HEK293 (cell line): ENCODE measurements around the gene SUN3.

Experiments used
- CTCF ChIA-PET: fragments of 350-600 bp; formaldehyde crosslinking; extraction: SDS; loops from one replicate; lab custom pipeline; 2021; ENCODE audit warnings: antibody characterized with exemption; lab: Yijun Ruan, JAX
- POLR2A ChIA-PET: fragments of 300-600 bp; formaldehyde crosslinking; extraction: SDS; loops from one replicate; lab custom pipeline; 2020; ENCODE audit warnings: antibody characterized with exemption, inconsistent platforms; lab: Yijun Ruan, JAX
- H3K27ac ChIP-seq: fragments of 200-500 bp; sonication (Bioruptor generic); 2 replicates; pipeline ENCODE4 v1.5.1; 2014; ENCODE audit warnings: low read depth, low read length, control low read depth, inconsistent platforms; ENCODE audit errors: extremely low read depth
- H3K36me3 ChIP-seq, 2 experiments: fragments of 200-500 bp in 1 of 2; sonication (Bioruptor generic) in 1 of 2; 1 replicate in 1 of 2; 2 replicates in 1 of 2; pipeline ENCODE4 v1.5.1; 2014 to 2017; ENCODE audit warnings: inconsistent platforms in 2 of 2, low read length in 2 of 2; ENCODE audit not compliant: control insufficient read depth in 2 of 2, insufficient read depth in 1 of 2
- H3K4me1 ChIP-seq: fragments of 200-500 bp; sonication (Bioruptor generic); 2 replicates; pipeline ENCODE4 v1.5.1; 2014; ENCODE audit warnings: mild to moderate bottlenecking, low read length, inconsistent platforms; ENCODE audit not compliant: control insufficient read depth, insufficient read depth
- H3K4me3 ChIP-seq: 2 replicates; pipeline ENCODE4 v1.5.1; 2011; ENCODE audit warnings: low read depth, mild to moderate bottlenecking, control low read depth, low read length, moderate library complexity
- H3K9me3 ChIP-seq: fragments of 200-500 bp; sonication (Bioruptor generic); 2 replicates; pipeline ENCODE4 v1.5.1; 2014; ENCODE audit warnings: low read depth, low read length, inconsistent platforms; ENCODE audit not compliant: control insufficient read depth, insufficient read depth
- HOXC10 ChIP-seq: sonication (generic); formaldehyde crosslinking; IDR thresholded peaks from 2 replicates; pipeline ENCODE4 v1.8.1; 2023; ENCODE audit warnings: mild to moderate bottlenecking, missing genetic modification reagents
- MEIS1 ChIP-seq: sonication (generic); formaldehyde crosslinking; IDR thresholded peaks from 2 replicates; pipeline ENCODE4 v1.8.1; 2022; ENCODE audit warnings: missing genetic modification reagents, mild to moderate bottlenecking, borderline replicate concordance
- ZFP3 ChIP-seq: fragments of 450-650 bp; formaldehyde crosslinking; IDR thresholded peaks from 2 replicates; pipeline ENCODE4 v1.5.1; 2016; ENCODE audit warnings: low read depth, missing biosample characterization, missing genetic modification characterization
- ZIC2 ChIP-seq: fragments of 450-650 bp; formaldehyde crosslinking; IDR thresholded peaks from 2 replicates; pipeline ENCODE4 v1.5.1; 2016; ENCODE audit warnings: missing biosample characterization, missing genetic modification characterization
- ZNF510 ChIP-seq: fragments of 450-650 bp; formaldehyde crosslinking; IDR thresholded peaks from 2 replicates; pipeline ENCODE4 v1.5.1; 2018; ENCODE audit warnings: mild to moderate bottlenecking, missing genetic modification characterization, missing biosample characterization; ENCODE audit not compliant: insufficient replicate concordance
- ZNF596 ChIP-seq: fragments of 450-650 bp; IDR thresholded peaks from 2 replicates; pipeline ENCODE4 v1.5.0; 2018; ENCODE audit warnings: missing biosample characterization, mild to moderate bottlenecking, missing genetic modification characterization, moderate library complexity
- ZNF610 ChIP-seq: fragments of 450-650 bp; formaldehyde crosslinking; IDR thresholded peaks from 2 replicates; pipeline ENCODE4 v1.5.1; 2016; ENCODE audit warnings: missing biosample characterization, missing genetic modification characterization, borderline replicate concordance
- ZNF660 ChIP-seq: fragments of 450-650 bp; IDR thresholded peaks from 2 replicates; pipeline ENCODE4 v1.5.1; 2018; ENCODE audit warnings: missing biosample characterization, mild to moderate bottlenecking, missing genetic modification characterization
- ZNF670 ChIP-seq: fragments of 450-650 bp; formaldehyde crosslinking; IDR thresholded peaks from 2 replicates; pipeline ENCODE4 v1.5.1; 2016; ENCODE audit warnings: missing biosample characterization, missing genetic modification characterization, low read depth
- ZNF768 ChIP-seq: fragments of 450-650 bp; formaldehyde crosslinking; IDR thresholded peaks from 2 replicates; pipeline ENCODE4 v1.5.1; 2018; ENCODE audit warnings: missing biosample characterization, mild to moderate bottlenecking, missing genetic modification characterization
- TF ChIP-seq, protein P1 (sequence below): fragments of 450-650 bp; formaldehyde crosslinking; IDR thresholded peaks from 2 replicates; pipeline ENCODE4 v1.5.1; 2016; ENCODE audit warnings: missing biosample characterization, missing genetic modification characterization
- TF ChIP-seq, protein P2 (sequence below): fragments of 450-650 bp; formaldehyde crosslinking; IDR thresholded peaks from 2 replicates; pipeline ENCODE4 v1.5.1; 2016; ENCODE audit warnings: missing biosample characterization, missing genetic modification characterization
- TF ChIP-seq, protein P3 (sequence below): fragments of 450-650 bp; formaldehyde crosslinking; IDR thresholded peaks from 2 replicates; pipeline ENCODE4 v1.5.1; 2017; ENCODE audit warnings: missing biosample characterization, mild to moderate bottlenecking, missing genetic modification characterization, moderate library complexity

The SUN3 gene

DNA sequence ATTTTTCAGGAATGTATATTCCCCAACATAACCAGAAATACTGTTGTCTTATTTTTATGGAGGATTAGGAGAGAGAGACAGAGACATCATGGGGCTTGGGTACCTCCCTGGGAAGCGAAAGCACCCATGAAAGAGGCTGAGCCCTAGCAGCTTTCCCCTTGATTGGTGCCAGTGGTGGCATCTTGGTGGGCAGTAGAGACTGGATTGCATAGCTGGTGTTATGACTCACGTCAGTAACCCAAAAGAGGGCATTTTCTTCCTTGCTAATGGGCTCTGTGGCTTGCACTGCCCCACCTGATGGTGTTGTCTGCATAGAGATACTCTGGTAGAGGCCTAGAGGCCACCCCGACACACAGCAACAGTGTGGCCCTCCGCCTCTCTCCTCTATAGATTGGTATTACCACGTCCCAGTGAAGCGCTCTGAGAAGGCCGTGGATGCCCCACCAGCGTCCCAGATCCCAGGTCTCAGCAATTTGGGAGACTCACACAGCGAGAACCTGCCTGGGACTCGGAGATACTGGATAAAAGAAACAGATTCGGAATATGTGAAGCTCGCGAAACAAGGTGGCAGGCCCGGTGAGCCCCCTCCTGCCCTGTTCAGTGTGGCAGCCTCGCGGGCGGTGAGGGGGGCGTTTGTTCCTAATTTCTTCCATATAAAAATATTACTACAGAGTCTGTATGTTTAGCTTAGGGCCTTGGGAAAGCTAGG is 12.2 kb upstream of the SUN3 start:
- ChIA-PET CTCF (interaction anchor here (0.6 to 1.6 kb wide), 2 partner anchors 10 to 14 kb away, joined by 3 to 5 read pairs; no protein-coding TSS in a partner anchor), POLR2A (interaction anchor here (1.1 kb wide), 1 partner anchor 47 kb away, joined by 4 read pairs; no protein-coding TSS in a partner anchor)
- H3K9me3 ChIP-seq: no peaks in the 10 kb centered on the region
- H3K4me1 ChIP-seq: no peaks in the 10 kb centered on the region; the same call in 1 of the 2 replicates
- no peaks in the 10 kb centered on the region for H3K36me3 ChIP-seq
- no peak for TF ChIP-seq ZFP3 (tag by site-specific recombination)
- TF ChIP-seq, protein P1, sequence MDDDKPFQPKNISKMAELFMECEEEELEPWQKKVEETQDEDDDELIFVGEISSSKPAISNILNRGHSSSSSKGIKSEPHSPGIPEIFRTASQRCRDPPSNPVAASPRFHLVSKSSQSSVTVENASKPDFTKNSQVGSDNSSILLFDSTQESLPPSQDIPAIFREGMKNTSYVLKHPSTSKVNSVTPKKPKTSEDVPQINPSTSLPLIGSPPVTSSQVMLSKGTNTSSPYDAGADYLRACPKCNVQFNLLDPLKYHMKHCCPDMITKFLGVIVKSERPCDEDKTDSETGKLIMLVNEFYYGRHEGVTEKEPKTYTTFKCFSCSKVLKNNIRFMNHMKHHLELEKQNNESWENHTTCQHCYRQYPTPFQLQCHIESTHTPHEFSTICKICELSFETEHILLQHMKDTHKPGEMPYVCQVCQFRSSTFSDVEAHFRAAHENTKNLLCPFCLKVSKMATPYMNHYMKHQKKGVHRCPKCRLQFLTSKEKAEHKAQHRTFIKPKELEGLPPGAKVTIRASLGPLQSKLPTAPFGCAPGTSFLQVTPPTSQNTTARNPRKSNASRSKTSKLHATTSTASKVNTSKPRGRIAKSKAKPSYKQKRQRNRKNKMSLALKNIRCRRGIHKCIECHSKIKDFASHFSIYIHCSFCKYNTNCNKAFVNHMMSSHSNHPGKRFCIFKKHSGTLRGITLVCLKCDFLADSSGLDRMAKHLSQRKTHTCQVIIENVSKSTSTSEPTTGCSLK (tag by site-specific recombination): no peak
- TF ChIP-seq, protein P2, sequence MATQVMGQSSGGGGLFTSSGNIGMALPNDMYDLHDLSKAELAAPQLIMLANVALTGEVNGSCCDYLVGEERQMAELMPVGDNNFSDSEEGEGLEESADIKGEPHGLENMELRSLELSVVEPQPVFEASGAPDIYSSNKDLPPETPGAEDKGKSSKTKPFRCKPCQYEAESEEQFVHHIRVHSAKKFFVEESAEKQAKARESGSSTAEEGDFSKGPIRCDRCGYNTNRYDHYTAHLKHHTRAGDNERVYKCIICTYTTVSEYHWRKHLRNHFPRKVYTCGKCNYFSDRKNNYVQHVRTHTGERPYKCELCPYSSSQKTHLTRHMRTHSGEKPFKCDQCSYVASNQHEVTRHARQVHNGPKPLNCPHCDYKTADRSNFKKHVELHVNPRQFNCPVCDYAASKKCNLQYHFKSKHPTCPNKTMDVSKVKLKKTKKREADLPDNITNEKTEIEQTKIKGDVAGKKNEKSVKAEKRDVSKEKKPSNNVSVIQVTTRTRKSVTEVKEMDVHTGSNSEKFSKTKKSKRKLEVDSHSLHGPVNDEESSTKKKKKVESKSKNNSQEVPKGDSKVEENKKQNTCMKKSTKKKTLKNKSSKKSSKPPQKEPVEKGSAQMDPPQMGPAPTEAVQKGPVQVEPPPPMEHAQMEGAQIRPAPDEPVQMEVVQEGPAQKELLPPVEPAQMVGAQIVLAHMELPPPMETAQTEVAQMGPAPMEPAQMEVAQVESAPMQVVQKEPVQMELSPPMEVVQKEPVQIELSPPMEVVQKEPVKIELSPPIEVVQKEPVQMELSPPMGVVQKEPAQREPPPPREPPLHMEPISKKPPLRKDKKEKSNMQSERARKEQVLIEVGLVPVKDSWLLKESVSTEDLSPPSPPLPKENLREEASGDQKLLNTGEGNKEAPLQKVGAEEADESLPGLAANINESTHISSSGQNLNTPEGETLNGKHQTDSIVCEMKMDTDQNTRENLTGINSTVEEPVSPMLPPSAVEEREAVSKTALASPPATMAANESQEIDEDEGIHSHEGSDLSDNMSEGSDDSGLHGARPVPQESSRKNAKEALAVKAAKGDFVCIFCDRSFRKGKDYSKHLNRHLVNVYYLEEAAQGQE (tag by site-specific recombination): no peak
- TF ChIP-seq ZNF768 (tag by site-specific recombination): no peak
- TF ChIP-seq ZNF510 (tag by site-specific recombination): no peak
- TF ChIP-seq ZNF660: no peak
- no peak for TF ChIP-seq ZNF596 (tag by site-specific recombination)
- no peak for TF ChIP-seq ZNF610
- TF ChIP-seq, protein P3, sequence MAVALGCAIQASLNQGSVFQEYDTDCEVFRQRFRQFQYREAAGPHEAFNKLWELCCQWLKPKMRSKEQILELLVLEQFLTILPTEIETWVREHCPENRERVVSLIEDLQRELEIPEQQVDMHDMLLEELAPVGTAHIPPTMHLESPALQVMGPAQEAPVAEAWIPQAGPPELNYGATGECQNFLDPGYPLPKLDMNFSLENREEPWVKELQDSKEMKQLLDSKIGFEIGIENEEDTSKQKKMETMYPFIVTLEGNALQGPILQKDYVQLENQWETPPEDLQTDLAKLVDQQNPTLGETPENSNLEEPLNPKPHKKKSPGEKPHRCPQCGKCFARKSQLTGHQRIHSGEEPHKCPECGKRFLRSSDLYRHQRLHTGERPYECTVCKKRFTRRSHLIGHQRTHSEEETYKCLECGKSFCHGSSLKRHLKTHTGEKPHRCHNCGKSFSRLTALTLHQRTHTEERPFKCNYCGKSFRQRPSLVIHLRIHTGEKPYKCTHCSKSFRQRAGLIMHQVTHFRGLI (tag by site-specific recombination): no peak
- no peak for TF ChIP-seq HOXC10
- TF ChIP-seq MEIS1 (CRISPR knock-in tag): no peak
- TF ChIP-seq ZIC2 (tag by site-specific recombination): no peak
- no peak overlapping the region for H3K4me3 ChIP-seq
- H3K27ac ChIP-seq: no peak overlapping the region

DNA sequence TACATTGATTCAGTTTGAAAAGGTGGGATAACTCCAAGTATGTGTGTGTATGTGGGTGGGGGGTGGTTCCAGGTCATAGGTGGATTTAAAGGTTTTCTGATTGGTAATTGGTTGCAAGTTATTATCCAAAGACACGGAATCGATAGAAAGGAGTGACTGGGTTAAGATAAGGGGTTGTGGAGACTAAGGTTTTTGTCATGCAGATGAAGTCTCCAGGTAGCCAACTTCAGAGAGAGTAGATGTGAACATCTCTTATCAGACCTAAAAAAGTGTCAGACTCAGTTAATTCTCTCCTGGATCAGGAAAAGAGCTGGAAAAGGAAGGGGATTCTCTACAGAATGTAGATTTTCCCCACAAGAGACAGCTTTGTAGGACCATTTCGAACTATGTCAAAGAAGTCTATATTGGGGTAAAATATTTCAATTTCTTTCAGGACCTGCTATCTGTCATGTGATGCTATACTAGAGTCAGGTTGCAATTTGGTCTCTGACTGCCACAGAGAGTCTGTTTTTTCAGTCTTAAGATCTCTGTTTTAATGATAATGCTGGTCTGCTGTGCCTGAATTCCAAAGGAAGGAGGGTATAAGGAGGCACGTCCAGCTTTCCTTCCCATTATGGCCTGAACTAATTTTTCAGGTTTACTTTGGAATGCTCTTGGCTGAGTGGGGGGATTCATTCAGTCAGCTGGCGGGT is 10.1 kb upstream of the SUN3 start:
- CTCF ChIA-PET: interaction anchor here (0.6 to 0.7 kb wide), 2 partner anchors 46 to 47 kb away, joined by 3 read pairs; no protein-coding TSS in a partner anchor
- POLR2A ChIA-PET: no interaction called here
- Histone ChIP-seq H3K27ac (no peak overlapping the region), H3K4me3 (no peak overlapping the region), H3K36me3 (no peaks in the 10 kb centered on the region), H3K9me3 (no peaks in the 10 kb centered on the region), H3K4me1 (peaks cover 3% of the 10 kb centered on the region)
- no peak for TF ChIP-seq ZNF670 (tag by site-specific recombination)
